Glomerular endothelial cell (primary cell): ENCODE data around the gene TSC1. TPM values are rescaled to one million over a fixed set of nuclear protein-coding genes. Genes with fewer than 3 reads are reported as not detected.

Experiments
- DNase-seq: peaks from one replicate; pipeline ENCODE4 v3.0.0-alpha.2; 2011; ENCODE audit warnings: low read depth, low spot score; ENCODE audit errors: extremely low read depth
- total RNA-seq: library from RNA; depleted of rRNA; stranded (reverse); fragments of >200 nt; gene quantifications from 2 replicates; pipeline ENCODE4 v1.2.3, GENCODE V29; 2015

The TSC1 gene
- total RNA-seq, result 25.0 and 37.1 TPM in 2 replicates

- peak; percentile 60 for DNase-seq
Observed at GRCh38 chr9:132944294-132945185, at the start of gene TSC1. TSS of gene TSC1 (minus strand) at chr9:132944616. CDS start at chr9:132928872, 15,744 bp downstream.

- DNase-seq, result no peak
Observed at GRCh38 chr9:132993511-132993939, 49.1 kb upstream of the TSC1 start.

- DNase-seq, result no peak
Observed at GRCh38 chr9:132991351-132992300, 47.2 kb upstream of the TSC1 start.

GRCh38 chr9:132990781-132991180 is 46.4 kb upstream of the TSC1 start:
- DNase-seq, result no peak

GRCh38 chr9:132989998-132990557 is 45.7 kb upstream of the TSC1 start:
- peak; percentile 5 for DNase-seq

GRCh38 chr9:132989414-132989996 is 45.1 kb upstream of the TSC1 start:
- DNase-seq, result no peak

- no peak for DNase-seq
Observed at GRCh38 chr9:132989014-132989310, 44.5 kb upstream of the TSC1 start.

- no peak for DNase-seq
Observed at GRCh38 chr9:132988244-132989013, 44.0 kb upstream of the TSC1 start.

GRCh38 chr9:132986640-132987620 is 42.5 kb upstream of the TSC1 start:
- no peak for DNase-seq

GRCh38 chr9:132986114-132986513 is 41.7 kb upstream of the TSC1 start:
- DNase-seq, result no peak

- DNase-seq, result no peak
Observed at GRCh38 chr9:132985489-132985888, 41.1 kb upstream of the TSC1 start.

- DNase-seq, result no peak
Observed at GRCh38 chr9:132985071-132985350, 40.6 kb upstream of the TSC1 start.

- DNase-seq, result no peak
Observed at GRCh38 chr9:132984202-132985070, 40.0 kb upstream of the TSC1 start.

GRCh38 chr9:132983491-132984201 is 39.2 kb upstream of the TSC1 start:
- DNase-seq, result no peak

- DNase-seq, result no peak
Observed at GRCh38 chr9:132982458-132982857, 38.0 kb upstream of the TSC1 start.

- DNase-seq, result no peak
Observed at GRCh38 chr9:132980157-132980556, 35.7 kb upstream of the TSC1 start.

- DNase-seq, result no peak
Observed at GRCh38 chr9:132978451-132979131, 34.2 kb upstream of the TSC1 start, which contains the start of gene GFI1B. TSS of gene GFI1B (plus strand) at chr9:132978694. CDS start at chr9:132986679, 7,985 bp downstream.
